Measurements from ENCODE around the gene COL12A1.

The COL12A1 gene

GRCh38 chr6:75090576-75090975 lies 115.3 kb downstream of the COL12A1 start:
- no peaks in the 10 kb centered on the region for H3K4me1 ChIP-seq (ENCODE audit: control insufficient read depth, insufficient read depth, low read length)
- H3K27me3 ChIP-seq (ENCODE audit: control insufficient read depth, insufficient read depth, low read length, poor library complexity, severe bottlenecking) = no peaks in the 10 kb centered on the region
- H3K36me3 ChIP-seq (ENCODE audit: control insufficient read depth, insufficient read depth, low read length) = no peaks in the 10 kb centered on the region
- no peak overlapping the region for H3K27ac ChIP-seq (ENCODE audit: insufficient read depth, low read depth, low read length, poor library complexity, severe bottlenecking)
- H3K9me3 ChIP-seq (ENCODE audit: control insufficient read depth, low read length) = no peaks in the 10 kb centered on the region
- no peak overlapping the region for H3K4me3 ChIP-seq (ENCODE audit: insufficient read depth, low read depth, low read length)
- 91 to 100% methylated on average over 1 of the region's 1 CpG for WGBS, 2 experiments

- no peaks in the 10 kb centered on the region for H3K9me3 ChIP-seq (ENCODE audit: control insufficient read depth, low read length)
- no peaks in the 10 kb centered on the region for H3K36me3 ChIP-seq (ENCODE audit: control insufficient read depth, insufficient read depth, low read length)
- no peak overlapping the region for H3K4me3 ChIP-seq (ENCODE audit: insufficient read depth, low read depth, low read length)
- H3K27ac ChIP-seq (ENCODE audit: insufficient read depth, low read depth, low read length, poor library complexity, severe bottlenecking) = no peak overlapping the region
- H3K27me3 ChIP-seq (ENCODE audit: control insufficient read depth, insufficient read depth, low read length, poor library complexity, severe bottlenecking) = no peaks in the 10 kb centered on the region
- 87 to 89% methylated on average over 8 of the region's 8 CpGs for WGBS, 2 experiments
- H3K4me1 ChIP-seq (ENCODE audit: control insufficient read depth, insufficient read depth, low read length) = no peaks in the 10 kb centered on the region
Observed at GRCh38 chr6:75089921-75090320, 115.9 kb downstream of the COL12A1 start.

DNA sequence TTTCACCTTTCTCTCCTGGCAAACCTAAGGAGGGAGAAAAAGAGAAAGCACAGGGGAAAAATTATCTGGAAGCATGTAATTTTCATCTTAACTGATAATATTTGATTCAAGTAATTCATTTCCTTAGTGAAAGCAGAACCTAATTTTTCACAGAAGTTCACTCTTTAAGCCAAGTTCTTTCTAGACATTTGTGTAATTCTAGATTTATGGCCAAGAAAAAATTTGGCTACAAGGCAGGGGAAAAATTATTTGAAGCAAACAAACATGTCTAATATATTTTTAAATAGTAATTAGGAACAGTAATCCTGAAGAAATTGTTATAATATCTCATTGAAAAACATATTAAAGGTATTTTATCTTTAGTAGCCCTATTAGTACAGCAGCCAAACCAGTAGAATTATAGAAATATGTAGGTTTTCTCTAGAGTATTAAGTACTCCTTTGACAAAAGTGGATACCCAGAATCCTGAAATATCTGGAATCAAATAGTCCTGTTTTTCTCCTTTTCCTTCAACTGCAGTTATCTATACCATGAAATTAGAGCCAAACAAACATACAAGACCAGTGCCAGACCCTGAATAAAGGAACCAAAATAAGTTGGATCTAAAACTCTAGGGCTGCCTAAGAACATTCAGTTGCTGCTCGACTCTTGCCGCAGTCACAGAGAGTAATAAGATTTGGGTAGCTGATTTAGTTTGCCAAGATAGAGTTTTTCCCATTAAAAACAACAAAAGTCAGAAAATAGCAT lies 116.5 kb downstream of the COL12A1 start:
- Histone ChIP-seq H3K27ac (ENCODE audit: insufficient read depth, low read depth, low read length, poor library complexity, severe bottlenecking) (no peak overlapping the region), H3K36me3 (ENCODE audit: control insufficient read depth, insufficient read depth, low read length) (no peaks in the 10 kb centered on the region), H3K4me1 (ENCODE audit: control insufficient read depth, insufficient read depth, low read length) (no peaks in the 10 kb centered on the region), H3K27me3 (ENCODE audit: control insufficient read depth, insufficient read depth, low read length, poor library complexity, severe bottlenecking) (no peaks in the 10 kb centered on the region), H3K4me3 (ENCODE audit: insufficient read depth, low read depth, low read length) (no peak overlapping the region), H3K9me3 (ENCODE audit: control insufficient read depth, low read length) (no peaks in the 10 kb centered on the region)
- WGBS, 2 experiments = 84 to 100% methylated on average over 2 of the region's 2 CpGs

GRCh38 chr6:75085931-75086635 lies 119.8 kb downstream of the COL12A1 start:
- Histone ChIP-seq H3K27me3 (ENCODE audit: control insufficient read depth, insufficient read depth, low read length, poor library complexity, severe bottlenecking) (no peaks in the 10 kb centered on the region), H3K9me3 (ENCODE audit: control insufficient read depth, low read length) (no peaks in the 10 kb centered on the region), H3K4me3 (ENCODE audit: insufficient read depth, low read depth, low read length) (no peak overlapping the region), H3K36me3 (ENCODE audit: control insufficient read depth, insufficient read depth, low read length) (no peaks in the 10 kb centered on the region), H3K4me1 (ENCODE audit: control insufficient read depth, insufficient read depth, low read length) (no peaks in the 10 kb centered on the region), H3K27ac (ENCODE audit: insufficient read depth, low read depth, low read length, poor library complexity, severe bottlenecking) (no peak overlapping the region)
- 94 to 98% methylated on average over 10 of the region's 13 CpGs for WGBS, 2 experiments

DNA sequence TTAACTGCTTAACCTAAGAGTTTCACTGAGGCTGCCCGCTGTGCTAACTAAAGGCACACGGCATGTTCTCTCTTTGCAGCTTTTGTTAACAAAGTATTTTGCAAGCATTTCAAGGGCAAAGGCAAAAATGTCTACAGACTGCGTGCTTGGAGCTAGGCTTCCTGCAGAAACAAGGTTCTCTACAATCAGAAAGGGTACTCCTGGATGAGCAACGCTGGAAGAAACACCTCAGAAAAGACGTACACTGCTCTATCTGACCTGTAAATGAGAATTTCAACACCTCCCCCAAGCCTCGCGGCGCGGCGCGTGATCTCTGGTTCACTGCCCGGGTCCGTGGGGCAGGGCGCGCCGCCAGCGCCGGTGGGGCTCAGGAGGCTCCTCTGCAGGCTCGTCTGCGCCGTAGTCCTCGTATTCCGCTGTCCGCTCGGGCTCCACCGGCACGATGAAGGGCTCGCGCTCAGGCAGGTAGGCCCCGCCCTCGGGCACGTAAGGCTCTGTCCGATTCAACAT lies 120.9 kb downstream of the COL12A1 start:
- Histone ChIP-seq H3K4me1 (ENCODE audit: control insufficient read depth, insufficient read depth, low read length) (no peaks in the 10 kb centered on the region), H3K4me3 (ENCODE audit: insufficient read depth, low read depth, low read length) (no peak overlapping the region), H3K9me3 (ENCODE audit: control insufficient read depth, low read length) (no peaks in the 10 kb centered on the region), H3K27ac (ENCODE audit: insufficient read depth, low read depth, low read length, poor library complexity, severe bottlenecking) (no peak overlapping the region), H3K27me3 (ENCODE audit: control insufficient read depth, insufficient read depth, low read length, poor library complexity, severe bottlenecking) (no peaks in the 10 kb centered on the region), H3K36me3 (ENCODE audit: control insufficient read depth, insufficient read depth, low read length) (no peaks in the 10 kb centered on the region)
- 86 to 91% methylated on average over 33 of the region's 33 CpGs for WGBS, 2 experiments

GRCh38 chr6:75084018-75084417 lies 121.8 kb downstream of the COL12A1 start:
- no peak overlapping the region for H3K4me3 ChIP-seq (ENCODE audit: insufficient read depth, low read depth, low read length)
- H3K36me3 ChIP-seq (ENCODE audit: control insufficient read depth, insufficient read depth, low read length) = no peaks in the 10 kb centered on the region
- no peaks in the 10 kb centered on the region for H3K27me3 ChIP-seq (ENCODE audit: control insufficient read depth, insufficient read depth, low read length, poor library complexity, severe bottlenecking)
- WGBS, 2 experiments = 100% methylated on average over 1 to 2 of the region's 4 CpGs
- H3K9me3 ChIP-seq (ENCODE audit: control insufficient read depth, low read length) = no peaks in the 10 kb centered on the region
- H3K27ac ChIP-seq (ENCODE audit: insufficient read depth, low read depth, low read length, poor library complexity, severe bottlenecking) = no peak overlapping the region
- no peaks in the 10 kb centered on the region for H3K4me1 ChIP-seq (ENCODE audit: control insufficient read depth, insufficient read depth, low read length)

- Histone ChIP-seq H3K36me3 (ENCODE audit: control insufficient read depth, insufficient read depth, low read length) (no peaks in the 10 kb centered on the region), H3K27me3 (ENCODE audit: control insufficient read depth, insufficient read depth, low read length, poor library complexity, severe bottlenecking) (no peaks in the 10 kb centered on the region), H3K4me3 (ENCODE audit: insufficient read depth, low read depth, low read length) (no peak overlapping the region), H3K4me1 (ENCODE audit: control insufficient read depth, insufficient read depth, low read length) (no peaks in the 10 kb centered on the region), H3K27ac (ENCODE audit: insufficient read depth, low read depth, low read length, poor library complexity, severe bottlenecking) (no peak overlapping the region), H3K9me3 (ENCODE audit: control insufficient read depth, low read length) (no peaks in the 10 kb centered on the region)
Observed at GRCh38 chr6:75081921-75082320, 123.9 kb downstream of the COL12A1 start.

DNA sequence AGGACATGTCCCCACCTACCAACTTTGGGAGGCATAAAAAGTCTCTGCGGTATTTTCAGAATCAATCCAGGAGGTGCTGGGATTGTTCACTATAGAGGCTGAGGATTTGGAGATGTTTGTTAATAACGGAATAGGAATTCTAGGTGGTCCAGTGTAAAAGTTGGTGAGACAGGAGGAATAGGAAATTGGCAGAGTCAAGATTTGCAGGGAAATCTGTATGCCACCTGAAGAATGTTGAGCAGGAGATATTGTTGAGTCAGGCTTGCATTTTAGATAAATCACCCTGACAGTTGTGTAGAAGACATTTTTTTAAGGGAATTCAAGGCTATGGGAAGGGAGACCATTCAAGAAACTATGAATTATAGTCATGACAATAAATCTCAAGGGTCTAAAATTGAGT lies 124.8 kb downstream of the COL12A1 start:
- Histone ChIP-seq H3K27me3 (ENCODE audit: control insufficient read depth, insufficient read depth, low read length, poor library complexity, severe bottlenecking) (no peaks in the 10 kb centered on the region), H3K36me3 (ENCODE audit: control insufficient read depth, insufficient read depth, low read length) (no peaks in the 10 kb centered on the region), H3K27ac (ENCODE audit: insufficient read depth, low read depth, low read length, poor library complexity, severe bottlenecking) (no peak overlapping the region), H3K4me1 (ENCODE audit: control insufficient read depth, insufficient read depth, low read length) (no peaks in the 10 kb centered on the region), H3K4me3 (ENCODE audit: insufficient read depth, low read depth, low read length) (no peak overlapping the region), H3K9me3 (ENCODE audit: control insufficient read depth, low read length) (no peaks in the 10 kb centered on the region)
- WGBS, 2 experiments = 97% methylated on average over 2 of the region's 2 CpGs

DNA sequence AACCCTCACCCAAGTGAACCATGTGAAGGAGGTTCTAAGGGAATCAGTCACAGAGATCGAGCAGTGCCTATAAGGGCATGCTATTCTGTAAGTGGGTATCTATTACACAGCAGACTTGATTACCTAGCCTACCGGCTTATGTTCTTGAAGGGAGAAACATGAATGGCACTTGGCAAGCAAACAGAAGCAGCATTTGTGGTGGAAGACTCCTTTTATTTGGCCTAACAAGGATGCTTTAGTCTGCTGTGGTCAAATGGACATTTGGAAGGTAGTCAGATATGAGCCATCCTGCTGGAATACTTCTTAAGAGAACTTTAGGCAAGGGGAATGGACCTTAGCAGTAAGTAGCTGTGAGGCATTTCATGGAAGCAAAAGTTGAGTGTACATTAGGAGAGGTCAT lies 126.3 kb downstream of the COL12A1 start:
- no peaks in the 10 kb centered on the region for H3K9me3 ChIP-seq (ENCODE audit: control insufficient read depth, low read length)
- no peaks in the 10 kb centered on the region for H3K27me3 ChIP-seq (ENCODE audit: control insufficient read depth, insufficient read depth, low read length, poor library complexity, severe bottlenecking)
- H3K4me1 ChIP-seq (ENCODE audit: control insufficient read depth, insufficient read depth, low read length) = no peaks in the 10 kb centered on the region
- WGBS, 2 experiments = 95 to 98% methylated on average over 2 of the region's 2 CpGs
- H3K36me3 ChIP-seq (ENCODE audit: control insufficient read depth, insufficient read depth, low read length) = no peaks in the 10 kb centered on the region
- no peak overlapping the region for H3K4me3 ChIP-seq (ENCODE audit: insufficient read depth, low read depth, low read length)
- H3K27ac ChIP-seq (ENCODE audit: insufficient read depth, low read depth, low read length, poor library complexity, severe bottlenecking) = no peak overlapping the region

- H3K4me3 ChIP-seq (ENCODE audit: insufficient read depth, low read depth, low read length) = no peak overlapping the region
- 84 to 87% methylated on average over 2 of the region's 2 CpGs for WGBS, 2 experiments
- H3K9me3 ChIP-seq (ENCODE audit: control insufficient read depth, low read length) = no peaks in the 10 kb centered on the region
- no peaks in the 10 kb centered on the region for H3K4me1 ChIP-seq (ENCODE audit: control insufficient read depth, insufficient read depth, low read length)
- H3K27ac ChIP-seq (ENCODE audit: insufficient read depth, low read depth, low read length, poor library complexity, severe bottlenecking) = no peak overlapping the region
- no peaks in the 10 kb centered on the region for H3K27me3 ChIP-seq (ENCODE audit: control insufficient read depth, insufficient read depth, low read length, poor library complexity, severe bottlenecking)
- H3K36me3 ChIP-seq (ENCODE audit: control insufficient read depth, insufficient read depth, low read length) = no peaks in the 10 kb centered on the region
Observed at GRCh38 chr6:75077701-75078100, 128.2 kb downstream of the COL12A1 start.
